Astrocyte (in vitro differentiated cells and primary cell): ENCODE measurements around the gene GGT5.

ENCODE experiments used
- EZH2 ChIP-seq: IDR thresholded peaks from 2 replicates; pipeline ENCODE4 v1.6.1; 2012; ENCODE audit warnings: mild to moderate bottlenecking, low read length, inconsistent platforms; ENCODE audit not compliant: insufficient read depth
- TF ChIP-seq, protein P1 (sequence below): IDR thresholded peaks from 2 replicates; pipeline ENCODE4 v1.5.1; 2011; ENCODE audit warnings: low read depth, mild to moderate bottlenecking, inconsistent platforms, low read length, moderate library complexity; ENCODE audit not compliant: insufficient read depth

DNA sequence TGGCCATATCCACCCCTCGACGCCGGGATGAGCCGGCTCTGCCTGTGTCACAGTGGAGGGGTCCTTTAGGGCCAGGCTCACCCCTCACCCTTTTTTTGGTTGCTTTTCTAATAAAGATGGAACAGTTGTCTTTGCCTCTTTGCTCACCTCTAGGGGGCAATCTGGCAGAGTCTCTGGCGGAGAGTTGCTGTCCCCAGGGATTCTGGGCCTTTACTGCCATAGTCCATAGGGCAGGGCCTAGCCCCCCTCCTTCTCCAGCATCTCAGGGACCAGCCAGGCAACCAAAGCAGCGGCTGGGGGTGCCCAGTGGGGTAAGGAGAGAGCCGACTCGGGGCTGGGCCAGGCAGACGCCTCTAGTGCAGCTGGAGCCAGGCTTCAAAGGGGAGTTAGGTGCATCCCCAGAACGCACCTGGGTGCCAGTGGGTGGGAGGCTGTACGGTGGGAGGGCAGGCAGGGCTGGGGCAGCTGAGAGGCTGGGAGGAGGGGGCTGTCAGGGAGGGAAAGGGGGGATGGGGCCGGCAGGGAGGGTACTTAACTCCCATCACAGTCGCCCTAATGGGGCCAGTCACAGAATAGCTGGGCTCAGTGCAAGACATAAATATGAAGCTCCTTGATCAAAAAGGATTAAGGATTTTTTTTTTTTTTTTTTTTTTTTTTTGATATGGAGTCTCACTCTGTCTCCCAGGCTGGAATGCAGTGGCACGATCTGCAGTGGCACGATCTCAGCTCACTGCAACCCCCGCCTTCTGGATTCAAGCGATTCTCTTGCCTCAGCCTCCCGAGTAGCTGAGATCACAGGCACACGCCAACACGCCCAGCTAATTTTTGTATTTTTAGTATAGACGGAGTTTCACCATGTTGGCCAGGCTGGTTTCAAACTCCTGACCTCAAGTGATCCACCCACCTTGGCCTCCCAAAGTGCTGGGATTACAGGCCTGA lies 66.1 kb downstream of the GGT5 start:
- TF ChIP-seq, protein P1, sequence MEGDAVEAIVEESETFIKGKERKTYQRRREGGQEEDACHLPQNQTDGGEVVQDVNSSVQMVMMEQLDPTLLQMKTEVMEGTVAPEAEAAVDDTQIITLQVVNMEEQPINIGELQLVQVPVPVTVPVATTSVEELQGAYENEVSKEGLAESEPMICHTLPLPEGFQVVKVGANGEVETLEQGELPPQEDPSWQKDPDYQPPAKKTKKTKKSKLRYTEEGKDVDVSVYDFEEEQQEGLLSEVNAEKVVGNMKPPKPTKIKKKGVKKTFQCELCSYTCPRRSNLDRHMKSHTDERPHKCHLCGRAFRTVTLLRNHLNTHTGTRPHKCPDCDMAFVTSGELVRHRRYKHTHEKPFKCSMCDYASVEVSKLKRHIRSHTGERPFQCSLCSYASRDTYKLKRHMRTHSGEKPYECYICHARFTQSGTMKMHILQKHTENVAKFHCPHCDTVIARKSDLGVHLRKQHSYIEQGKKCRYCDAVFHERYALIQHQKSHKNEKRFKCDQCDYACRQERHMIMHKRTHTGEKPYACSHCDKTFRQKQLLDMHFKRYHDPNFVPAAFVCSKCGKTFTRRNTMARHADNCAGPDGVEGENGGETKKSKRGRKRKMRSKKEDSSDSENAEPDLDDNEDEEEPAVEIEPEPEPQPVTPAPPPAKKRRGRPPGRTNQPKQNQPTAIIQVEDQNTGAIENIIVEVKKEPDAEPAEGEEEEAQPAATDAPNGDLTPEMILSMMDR: peak; percentile 29
- TF ChIP-seq EZH2: no peak
